Measurements from ENCODE around the gene CENPP.

CENPP gene

GRCh38 chr9:92325269-92325990 is at the start of gene CENPP, which contains the start of gene NOL8:
CENPP (plus strand) TSS chr9:92325953.
NOL8 (minus strand) TSS chr9:92325350; CDS start chr9:92324161, 1,189 bp downstream.
- DNase-seq: peak; percentile 86

DNA sequence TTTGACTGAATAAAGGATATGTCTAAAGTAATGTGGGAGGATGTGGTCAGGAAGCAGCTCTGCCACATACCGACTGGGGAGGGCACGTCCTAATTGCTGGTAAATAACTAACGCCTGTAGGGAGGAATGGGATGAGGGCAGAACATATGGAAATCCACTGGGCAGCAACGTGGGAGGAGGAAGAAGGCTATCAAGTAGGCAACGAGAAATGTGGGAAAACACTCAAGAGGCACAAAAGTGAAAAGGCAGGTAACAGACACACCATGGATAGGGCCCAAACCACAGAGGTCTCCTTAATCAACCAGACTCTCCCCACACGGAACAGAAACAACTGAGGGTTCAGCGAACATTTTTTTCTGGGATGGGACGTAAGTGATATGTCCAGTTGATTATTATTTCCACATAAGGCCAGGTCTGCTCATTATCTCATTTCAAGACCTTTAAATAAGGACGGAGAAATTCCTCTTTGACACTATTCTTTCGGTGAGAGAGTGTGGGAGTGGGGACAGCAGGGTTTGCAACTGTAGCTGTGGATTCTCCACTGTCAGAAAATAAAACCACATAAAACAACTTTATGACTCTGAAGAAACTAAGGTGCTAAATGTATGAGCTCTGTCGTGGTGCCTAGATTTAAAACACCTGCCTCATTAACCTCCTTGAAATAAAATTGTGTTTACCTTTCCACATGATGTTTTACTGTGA is 49.3 kb upstream of the CENPP start:
- DNase-seq: no peak

- no peak for DNase-seq
These were observed 47.6 kb upstream of the CENPP start for GRCh38 chr9:92278110-92278509.

- DNase-seq: no peak
These were observed 46.5 kb upstream of the CENPP start for GRCh38 chr9:92279302-92279701.

GRCh38 chr9:92289708-92290390 is 35.9 kb upstream of the CENPP start:
- DNase-seq: no peak

GRCh38 chr9:92290785-92291429 is 34.8 kb upstream of the CENPP start:
- no peak for DNase-seq

- no peak for DNase-seq
These were observed 34.2 kb upstream of the CENPP start for GRCh38 chr9:92291577-92291976.

- DNase-seq: no peak
These were observed 33.2 kb upstream of the CENPP start for GRCh38 chr9:92292338-92293074.

DNA sequence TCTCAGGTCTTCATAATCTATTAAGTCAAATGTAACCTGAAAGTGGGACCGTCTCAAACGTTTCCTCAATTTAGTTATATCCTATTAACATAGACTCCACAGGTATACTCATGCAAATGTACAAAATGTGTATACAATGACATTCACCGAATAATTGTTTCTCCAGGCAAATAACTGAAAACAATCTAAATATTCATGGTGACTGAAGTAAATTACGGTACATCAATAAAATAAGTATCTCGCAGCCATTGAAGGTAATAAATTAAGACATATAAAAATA is 32.7 kb upstream of the CENPP start:
- DNase-seq: no peak

DNA sequence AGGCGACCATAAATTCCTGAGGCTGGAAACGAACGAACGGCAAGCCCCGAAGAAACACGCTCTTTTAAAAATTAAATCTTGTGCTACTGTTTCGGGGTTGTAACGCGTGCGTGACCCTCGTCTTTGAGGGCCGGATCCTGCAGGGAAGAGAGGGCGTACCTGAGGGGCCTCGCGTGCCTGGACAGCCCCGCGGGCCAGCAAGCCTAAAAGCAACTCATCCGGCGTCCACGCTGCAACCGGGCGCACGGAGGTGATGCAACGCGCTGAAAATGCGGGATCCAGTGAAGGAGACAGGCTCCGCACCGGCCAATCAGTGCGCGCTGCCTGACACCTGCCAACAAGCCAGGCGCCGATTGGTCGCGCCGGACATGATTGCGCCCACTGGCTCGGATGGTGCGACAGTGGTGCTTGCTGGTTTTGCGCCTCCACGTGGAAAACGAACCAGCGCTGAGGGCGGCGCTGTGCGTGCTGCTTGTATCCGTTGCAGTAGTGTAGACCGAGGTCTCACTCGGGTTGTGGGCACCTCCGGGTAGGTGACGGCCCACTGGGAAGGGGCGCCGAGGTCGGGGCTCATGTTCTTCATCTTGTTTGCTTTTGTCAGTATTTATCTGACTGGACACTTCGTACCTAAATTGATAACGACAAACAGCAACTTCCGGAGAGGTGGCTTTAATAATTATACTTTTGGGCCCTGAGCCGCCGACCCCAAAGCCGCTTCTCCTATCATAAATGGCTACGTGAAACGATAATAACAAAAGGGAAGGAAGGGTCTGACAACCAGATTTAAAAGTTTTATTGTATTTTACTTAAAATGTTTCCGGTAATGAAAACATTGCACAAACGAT is 32.1 kb upstream of the CENPP start, which contains the start of gene IARS1:
IARS1 (minus strand) TSS at position 246 of the 845 bp plus-strand sequence. CDS start 4,278 bp downstream, outside the sequence.
- DNase-seq: peak; percentile 99

GRCh38 chr9:92294297-92294676 is 31.5 kb upstream of the CENPP start:
- peak; percentile 13 for DNase-seq

- no peak for DNase-seq
These were observed 30.4 kb upstream of the CENPP start for GRCh38 chr9:92295240-92295790.

DNA sequence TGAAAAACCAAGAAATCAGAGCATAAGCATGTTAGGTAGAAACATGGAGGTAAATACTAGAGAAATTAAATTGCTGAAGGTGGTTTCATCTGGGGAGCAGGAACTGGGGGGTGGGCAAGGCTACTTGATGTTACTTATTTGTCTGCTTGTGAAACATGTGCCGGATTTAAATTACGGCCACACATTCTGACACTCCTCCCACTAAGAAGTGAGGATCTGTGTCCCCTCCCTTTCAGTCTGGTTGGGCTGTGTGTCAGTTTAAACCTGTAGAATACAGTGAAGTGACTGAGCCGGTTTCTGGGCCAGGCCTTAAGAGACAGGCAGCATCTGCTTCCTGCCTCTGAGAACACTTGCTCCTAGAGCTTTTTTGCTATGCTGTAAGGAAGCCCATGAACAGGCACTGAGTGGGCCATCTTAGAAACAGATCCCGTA is 29.9 kb upstream of the CENPP start:
- no peak for DNase-seq

DNA sequence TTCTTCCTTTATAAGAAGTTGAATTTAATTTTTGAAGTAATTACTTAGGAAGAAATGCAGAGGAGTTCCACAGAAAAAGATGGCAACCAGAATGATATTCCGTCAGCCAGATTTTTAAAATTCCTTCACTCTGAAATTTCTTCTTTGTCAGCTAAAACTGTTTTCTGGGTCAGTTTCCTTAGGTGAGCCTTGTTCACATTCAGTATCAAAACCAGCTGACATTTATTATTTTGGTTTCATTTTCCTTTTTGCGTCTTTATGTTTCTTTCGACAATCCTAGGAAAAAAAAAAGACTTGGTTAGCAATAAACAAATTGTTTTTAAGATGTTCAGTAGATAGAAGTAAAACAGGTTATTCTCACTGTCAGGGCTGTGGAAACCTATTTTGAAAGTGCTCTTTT is 28.1 kb upstream of the CENPP start:
- no peak for DNase-seq

DNA sequence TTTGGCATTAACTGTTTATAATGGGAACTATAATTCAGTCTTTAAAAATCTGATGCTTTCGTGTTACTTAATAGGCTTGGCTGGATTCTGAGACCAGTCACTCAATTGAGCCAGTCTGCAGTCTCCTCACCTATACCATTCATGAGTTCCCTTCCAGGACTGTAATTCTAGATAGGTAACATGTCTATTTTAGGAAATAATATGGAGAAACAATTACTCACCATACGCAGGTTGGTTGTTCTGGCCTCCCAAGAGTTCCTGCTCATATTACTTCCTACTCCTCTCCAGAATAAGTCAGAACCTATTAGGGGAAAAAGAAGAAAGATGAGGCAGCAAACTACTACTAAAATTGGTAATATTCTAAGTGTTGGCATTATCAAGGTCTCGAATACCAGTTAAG is 27.7 kb upstream of the CENPP start:
- no peak for DNase-seq

DNA sequence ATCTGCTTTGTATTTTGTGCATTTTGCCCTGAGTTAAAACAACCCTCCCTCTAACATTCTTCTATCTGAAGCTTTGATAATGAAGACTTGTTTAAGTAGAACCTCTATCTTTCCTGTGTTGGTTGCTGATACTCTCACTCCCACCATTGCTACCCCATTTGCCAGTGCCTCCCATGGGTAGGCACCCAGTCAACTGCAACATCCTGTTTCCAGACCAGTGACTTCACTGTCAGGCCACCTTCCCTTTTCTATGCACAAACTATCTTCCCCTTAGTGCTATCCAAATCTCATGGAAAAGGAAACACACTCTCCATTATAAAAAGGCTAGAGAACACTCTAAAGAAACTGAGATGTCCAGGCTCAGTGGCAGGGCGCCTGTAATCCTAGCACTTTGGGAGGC is 26.6 kb upstream of the CENPP start:
- no peak for DNase-seq

DNA sequence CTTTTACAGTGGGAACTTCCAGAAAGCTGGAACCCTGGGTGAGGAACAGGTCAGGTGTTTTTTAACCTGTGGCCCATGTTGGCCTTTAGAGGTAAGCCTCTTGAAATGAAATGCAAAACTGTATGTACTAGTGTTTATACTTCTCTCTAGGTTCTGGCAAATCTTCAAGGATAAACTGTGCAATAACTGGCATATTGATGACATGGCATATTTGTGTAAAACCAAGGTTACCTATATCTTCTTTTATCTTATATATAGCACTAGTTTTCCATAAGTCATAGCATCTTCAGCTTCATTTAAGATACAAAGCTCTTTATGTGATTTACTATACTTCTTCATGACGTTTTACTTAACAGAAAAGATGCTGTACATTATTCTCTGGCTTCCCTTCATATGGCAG is 24.8 kb upstream of the CENPP start:
- DNase-seq: no peak

GRCh38 chr9:92308893-92309292 is 16.9 kb upstream of the CENPP start:
- no peak for DNase-seq

DNA sequence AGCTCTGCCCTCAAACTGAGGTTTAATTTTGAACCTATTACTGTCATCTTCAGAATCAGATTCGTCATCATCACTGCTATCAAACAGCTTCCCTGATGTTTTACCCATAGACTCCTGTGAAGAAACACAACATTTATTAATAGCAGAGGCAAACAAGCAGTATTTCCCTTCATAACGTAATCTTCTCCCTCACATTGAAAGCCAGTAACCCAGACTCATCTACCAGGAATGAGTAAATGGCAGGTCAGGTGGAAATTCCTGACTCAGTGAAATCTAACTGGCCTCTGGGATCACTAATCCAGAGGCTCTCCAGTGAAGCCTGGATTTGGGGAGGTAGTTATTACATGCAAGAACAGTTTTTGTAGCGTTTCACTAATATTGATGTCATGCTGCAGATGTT is 15.2 kb upstream of the CENPP start:
- no peak for DNase-seq

- no peak for DNase-seq
These were observed 12.7 kb upstream of the CENPP start for GRCh38 chr9:92312887-92313623.

- DNase-seq: no peak
These were observed 12.1 kb upstream of the CENPP start for GRCh38 chr9:92313624-92314012.

All from activated naive CD4-positive, alpha-beta T cell treated with anti-CD3 and anti-CD28 coated beads, Interleukin-2, amount 50 U/mL, for 16 hours (primary cell).